H1 (cell line): ENCODE results near the gene NDUFA8. TPM values are rescaled to one million over a fixed set of nuclear protein-coding genes. Genes with fewer than 3 reads are reported as not detected.

Experiments used
- CTCF ChIA-PET: fragments of 300-600 bp; sonication (Branson Sonifier 250); formaldehyde crosslinking; loops from one replicate; lab custom pipeline; 2021; ENCODE audit not compliant: partially characterized antibody; lab: Charles Lee
- POLR2A ChIA-PET: fragments of 300-600 bp; sonication (Branson Sonifier 250); formaldehyde crosslinking; loops from one replicate; lab custom pipeline; 2021; ENCODE audit warnings: inconsistent platforms; ENCODE audit not compliant: partially characterized antibody; lab: Charles Lee
- DNase-seq, 2 experiments: peaks; one replicate each; pipeline versions ENCODE4 v3.0.0 to v3.0.0-alpha.2; 2010 to 2022; ENCODE audit warnings: low spot score in 2 of 2, low read depth in 1 of 2, mixed read lengths in 1 of 2
- FAIRE-seq: peaks from 2 replicates; lab custom pipeline; 2011; peaks lifted over from hg19 to GRCh38; lab: Jason Lieb, UNC
- H2AFZ ChIP-seq: 2 replicates; pipeline ENCODE4 v1.8.1; 2012; ENCODE audit warnings: low read length, inconsistent platforms
- H2AK5ac ChIP-seq: 2 replicates; pipeline ENCODE4 v1.6.1; 2013; ENCODE audit warnings: low read depth, low read length
- H2BK120ac ChIP-seq: replicated peaks from 2 replicates; pipeline ENCODE3; 2013; ENCODE audit warnings: low read depth, low read length, inconsistent platforms
- H2BK12ac ChIP-seq: 2 replicates; pipeline ENCODE4 v1.6.1; 2013; ENCODE audit warnings: low read depth, low read length
- H2BK15ac ChIP-seq: 2 replicates; pipeline ENCODE4 v1.6.1; 2013; ENCODE audit warnings: low read length
- H2BK20ac ChIP-seq: 2 replicates; pipeline ENCODE4 v1.6.1; 2013; ENCODE audit warnings: low read length
- H2BK5ac ChIP-seq: 2 replicates; pipeline ENCODE4 v1.6.1; 2013; ENCODE audit warnings: low read depth, low read length
- H3K14ac ChIP-seq: 2 replicates; pipeline ENCODE4 v1.6.1; 2013; ENCODE audit warnings: inconsistent platforms; ENCODE audit not compliant: insufficient read length
- H3K18ac ChIP-seq: 2 replicates; pipeline ENCODE4 v1.6.1; 2013; ENCODE audit warnings: low read length; ENCODE audit errors: extremely low read depth
- H3K23ac ChIP-seq: 2 replicates; pipeline ENCODE4 v1.6.1; 2013; ENCODE audit warnings: inconsistent platforms; ENCODE audit not compliant: insufficient read length
- H3K23me2 ChIP-seq: 2 replicates; pipeline ENCODE4 v1.6.1; 2013; ENCODE audit warnings: low read depth, low read length
- H3K27ac ChIP-seq: 2 replicates; pipeline ENCODE4 v1.6.1; 2011; ENCODE audit warnings: low read depth, low read length, inconsistent platforms
- H3K27me3 ChIP-seq, 4 experiments: replicated peaks in 1 of 4; 1 replicate in 1 of 4; 2 replicates in 3 of 4; pipeline versions ENCODE4 v1.6.1 to v1.8.1; 2011 to 2013; ENCODE audit warnings: low read length in 3 of 4, mild to moderate bottlenecking in 3 of 4, inconsistent platforms in 2 of 4, mixed read lengths in 2 of 4, moderate library complexity in 1 of 4; ENCODE audit not compliant: control insufficient read depth in 3 of 4, insufficient read depth in 3 of 4; ENCODE audit errors: extremely low read depth in 1 of 4
- H3K36me3 ChIP-seq, 4 experiments: 2 replicates each; pipeline versions ENCODE4 v1.6.1 to v1.8.1; 2011 to 2013; ENCODE audit warnings: mild to moderate bottlenecking in 4 of 4, low read length in 3 of 4, moderate library complexity in 2 of 4, control low read depth in 1 of 4, inconsistent platforms in 1 of 4; ENCODE audit not compliant: insufficient read depth in 4 of 4, control insufficient read depth in 2 of 4
- H3K4ac ChIP-seq: replicated peaks from 2 replicates; pipeline ENCODE3; 2013; ENCODE audit warnings: low read length, low read depth, mixed read lengths, inconsistent platforms; ENCODE audit not compliant: insufficient read length
- H3K4me1 ChIP-seq, 4 experiments: replicated peaks in 1 of 4; 1 replicate in 1 of 4; 2 replicates in 3 of 4; pipeline versions ENCODE4 v1.6.1 to v1.8.1; 2011 to 2013; ENCODE audit warnings: low read length in 3 of 4, inconsistent platforms in 2 of 4, mixed read lengths in 1 of 4; ENCODE audit not compliant: insufficient read depth in 4 of 4, control insufficient read depth in 3 of 4
- H3K4me2 ChIP-seq, 2 experiments: 2 replicates each; pipeline versions ENCODE4 v1.6.1 to v1.8.1; 2011 to 2013; ENCODE audit warnings: low read depth in 2 of 2, low read length in 2 of 2, control low read depth in 1 of 2, inconsistent platforms in 1 of 2, mild to moderate bottlenecking in 1 of 2; ENCODE audit not compliant: insufficient read depth in 1 of 2
- H3K4me3 ChIP-seq, 4 experiments: fragments of 200-600, 300-600 bp in 1 of 4; sonication (generic), shearing (Covaris generic), sonication (Bioruptor Twin) in 1 of 4; 2 replicates each; pipeline versions ENCODE4 v1.5.1 to v1.8.1; 2011 to 2016; ENCODE audit warnings: low read length in 4 of 4, low read depth in 3 of 4, control low read depth in 2 of 4, inconsistent platforms in 2 of 4, mild to moderate bottlenecking in 2 of 4, mixed read lengths in 1 of 4, moderate library complexity in 1 of 4; ENCODE audit not compliant: insufficient read depth in 2 of 4; ENCODE audit errors: extremely low read depth in 1 of 4
- H3K56ac ChIP-seq: replicated peaks from 2 replicates; pipeline ENCODE3; 2013; ENCODE audit warnings: low read depth, mild to moderate bottlenecking, mixed read lengths, low read length, inconsistent platforms; ENCODE audit not compliant: insufficient read length
- H3K79me1 ChIP-seq: 2 replicates; pipeline ENCODE4 v1.6.1; 2013; ENCODE audit warnings: low read depth, low read length, control low read depth
- H3K79me2 ChIP-seq, 2 experiments: 2 replicates each; pipeline versions ENCODE4 v1.6.1 to v1.8.1; 2012 to 2013; ENCODE audit warnings: low read length in 2 of 2, mild to moderate bottlenecking in 2 of 2, inconsistent platforms in 1 of 2; ENCODE audit not compliant: insufficient read depth in 2 of 2, control insufficient read depth in 1 of 2
- H3K9ac ChIP-seq, 4 experiments: replicated peaks in 1 of 4; 1 replicate in 1 of 4; 2 replicates in 3 of 4; pipeline versions ENCODE4 v1.6.1 to v1.8.1; 2011 to 2013; ENCODE audit warnings: low read depth in 3 of 4, low read length in 3 of 4, control low read depth in 2 of 4, mild to moderate bottlenecking in 2 of 4, moderate library complexity in 2 of 4, inconsistent platforms in 1 of 4; ENCODE audit errors: extremely low read depth in 1 of 4
- H3K9me3 ChIP-seq, 2 experiments: 2 replicates each; pipeline versions ENCODE4 v1.6.1 to v1.8.1; 2012 to 2013; ENCODE audit warnings: mild to moderate bottlenecking in 2 of 2, moderate library complexity in 2 of 2, control low read depth in 1 of 2, inconsistent platforms in 1 of 2, low read depth in 1 of 2, low read length in 1 of 2, mixed read lengths in 1 of 2; ENCODE audit not compliant: insufficient read depth in 2 of 2
- H4K20me1 ChIP-seq, 2 experiments: replicated peaks in 1 of 2; 2 replicates each; pipeline versions ENCODE3 to v1.8.1; 2011 to 2013; ENCODE audit warnings: inconsistent platforms in 2 of 2, low read length in 2 of 2, mild to moderate bottlenecking in 1 of 2; ENCODE audit not compliant: insufficient read depth in 2 of 2, control insufficient read depth in 1 of 2
- H4K5ac ChIP-seq: 2 replicates; pipeline ENCODE4 v1.6.1; 2013; ENCODE audit warnings: low read length, low read depth, mixed read lengths, inconsistent platforms; ENCODE audit not compliant: insufficient read length
- H4K8ac ChIP-seq: 2 replicates; pipeline ENCODE4 v1.8.0; 2013; ENCODE audit warnings: mild to moderate bottlenecking, moderate library complexity, low read length, inconsistent platforms; ENCODE audit not compliant: insufficient read depth; ENCODE audit errors: extremely low read depth
- H4K91ac ChIP-seq: replicated peaks from 2 replicates; pipeline ENCODE3; 2013; ENCODE audit warnings: low read length, mixed read lengths, inconsistent platforms; ENCODE audit not compliant: insufficient read length
- BCL11A ChIP-seq, 2 experiments: IDR thresholded peaks; one replicate each; pipeline ENCODE4 v1.6.1; 2011; ENCODE audit warnings: low read depth in 2 of 2, low read length in 2 of 2, mild to moderate bottlenecking in 2 of 2
- CTBP2 ChIP-seq: IDR thresholded peaks from 2 replicates; pipeline ENCODE4 v1.7.0; 2011; ENCODE audit warnings: borderline replicate concordance, mild to moderate bottlenecking, moderate library complexity, mixed read lengths, low read length; ENCODE audit not compliant: insufficient read depth, insufficient read length
- EZH2 ChIP-seq: fragments of 200-600 bp; sonication (generic); IDR thresholded peaks from 2 replicates; pipeline ENCODE4 v1.7.1; 2012; ENCODE audit warnings: low read depth, mild to moderate bottlenecking, moderate library complexity, low read length, inconsistent platforms; ENCODE audit not compliant: severe bottlenecking
- JUN ChIP-seq: IDR thresholded peaks from 2 replicates; pipeline ENCODE4 v1.6.1; 2011; ENCODE audit warnings: low read depth, mild to moderate bottlenecking, improper control_type of control experiment, low read length
- RBBP5 ChIP-seq: IDR thresholded peaks from 2 replicates; pipeline ENCODE4 v1.7.1; 2012; ENCODE audit warnings: low read depth, mild to moderate bottlenecking, inconsistent platforms, low read length, moderate library complexity, borderline replicate concordance
- SIN3A ChIP-seq, 2 experiments: IDR thresholded peaks in 1 of 2; conservative IDR thresholded peaks in 1 of 2; 2 replicates each; pipeline ENCODE4 v1.6.1; 2011 to 2012; ENCODE audit warnings: low read length in 2 of 2, improper control_type of control experiment in 1 of 2, low read depth in 1 of 2, mild to moderate bottlenecking in 1 of 2
- SP2 ChIP-seq: IDR thresholded peaks from 2 replicates; pipeline ENCODE4 v1.6.1; 2012; ENCODE audit warnings: mild to moderate bottlenecking, low read length, inconsistent platforms
- TAF7 ChIP-seq: optimal IDR thresholded peaks from 2 replicates; pipeline ENCODE3; 2011; ENCODE audit warnings: low read depth, mild to moderate bottlenecking, inconsistent platforms, low read length, moderate library complexity, borderline replicate concordance
- WGBS, 2 experiments: shearing (Covaris generic) in 1 of 2; methylation state at CpG; one replicate each; pipeline versions ENCODE4 v1.1.6 to v1.1.7; 2013 to 2015; ENCODE audit warnings: low lambda C conversion rate in 2 of 2, mixed read lengths in 2 of 2, inconsistent platforms in 1 of 2, low coverage in 1 of 2, missing lambda C conversion rate in 1 of 2; ENCODE audit not compliant: insufficient replicate concordance in 2 of 2, insufficient coverage in 1 of 2, insufficient read length in 1 of 2; ENCODE audit errors: extremely low coverage in 1 of 2, missing lambda C conversion rate in 1 of 2; 5-methylcytosine and 5-hydroxymethylcytosine counted together
- polyA plus RNA-seq, 7 experiments: library from polyadenylated mRNA; depleted of rRNA in 3 of 7; stranded (reverse) in 5 of 7; unstranded in 2 of 7; fragments of >200 nt in 5 of 7; fragments of 200-250 nt in 2 of 7; gene quantifications; 1 replicate in 5 of 7; 2 replicates in 1 of 7; 4 replicates in 1 of 7; pipeline versions ENCODE4 v1.2.1 to v1.2.3, GENCODE V29; 2011 to 2013; ENCODE audit warnings: missing spikeins in 2 of 7, mixed read lengths in 2 of 7
- total RNA-seq: library from RNA; stranded (reverse); fragmentation: NEBNext Ultra II Directional; extraction: Animal tissue kit (Norgen Biotek cat#: 25700); gene quantifications from 2 replicates; pipeline ENCODE4 v1.2.1, GENCODE V29; 2021

The NDUFA8 gene
- total and polyA plus RNA-seq, 2 of the 8 experiments (the other 6 are each of a cell fraction or from before 2014, with no cell fraction given), result 61.0 to 73.8 TPM

- Histone ChIP-seq H3K14ac (no peak overlapping the region), H3K9ac (no peak overlapping the region), H3K79me2 (no peaks in the 10 kb centered on the region), H3K4me2 (no peak overlapping the region), H3K79me1 (no peaks in the 10 kb centered on the region), H4K8ac (no peak overlapping the region), H3K23me2 (no peaks in the 10 kb centered on the region), H3K27me3 (no peaks in the 10 kb centered on the region; a peak in 2 of 7 replicates), H3K4ac (no peak overlapping the region), H2BK12ac (no peak overlapping the region), H2AK5ac (no peak overlapping the region), H2BK20ac (no peak overlapping the region), H3K4me3 (no peak overlapping the region), H3K23ac (no peak overlapping the region), H2AFZ (no peak overlapping the region), H3K36me3 (no peaks in the 10 kb centered on the region), H2BK15ac (no peak overlapping the region), H4K5ac (no peak overlapping the region), H4K91ac (no peak overlapping the region), H3K18ac (no peak overlapping the region), H2BK5ac (no peak overlapping the region), H3K4me1 (peaks cover 0 to 6% (median 2%) of the 10 kb centered on the region in 4 experiments; a peak in 4 of 7 replicates), H2BK120ac (no peak overlapping the region), H3K56ac (no peak overlapping the region), H4K20me1 (no peaks in the 10 kb centered on the region), H3K9me3 (no peaks in the 10 kb centered on the region), H3K27ac (no peak overlapping the region)
- DNase-seq (no peak), FAIRE-seq (no peak)
- ChIA-PET CTCF (interaction anchor here (0.6 to 2.9 kb wide), 5 partner anchors 37 to 757 kb away, joined by 3 to 9 read pairs (median 3); partner anchors contain the start of genes MORN5 and NDUFA8), POLR2A (interaction anchor here (3.5 kb wide), 1 partner anchor 12 kb away, joined by 7 read pairs; no protein-coding TSS in a partner anchor)
- WGBS, 2 experiments, result 90% methylated on average over 4 of the region's 4 CpGs; no CpG with 5 or more reads in 1 of the 2 experiments
- TF ChIP-seq SP2 (no peak), RBBP5 (no peak), BCL11A (IDR thresholded peaks at IDR 0.05; ENCODE audit: low read depth in 2 of 2, low read length in 2 of 2) (no peak), SIN3A (conservative IDR thresholded peaks at IDR 0.05 in 1 of 2, IDR thresholded peaks at IDR 0.05 in 1 of 2; ENCODE audit: low read depth in 1 of 2, low read length in 2 of 2) (no peak), TAF7 (no peak), EZH2 (no peak), CTBP2 (no peak), JUN (no peak)
Observed at GRCh38 chr9:122195875-122196274, 36.3 kb upstream of the NDUFA8 start.
